HepG2 (cell line): ENCODE measurements around the gene AP4S1. TPM values are rescaled to one million over a fixed set of nuclear protein-coding genes. Genes with fewer than 3 reads are reported as not detected.
A peak's percentile ranks its signal among the peaks of the same experiment; 100 is the strongest.

ENCODE experiments used
- ARHGAP35 ChIP-seq: sonication (generic); formaldehyde crosslinking; IDR thresholded peaks from 2 replicates; pipeline ENCODE4 v1.9.0; 2022; ENCODE audit warnings: mild to moderate bottlenecking, inconsistent platforms, moderate library complexity, missing genetic modification reagents, borderline replicate concordance
- ARNT2 ChIP-seq: sonication (generic); formaldehyde crosslinking; IDR thresholded peaks from 2 replicates; pipeline ENCODE4 v1.8.0; 2022; ENCODE audit warnings: mild to moderate bottlenecking, low read depth, missing genetic modification reagents, moderate library complexity
- ARNTL ChIP-seq: sonication (generic); formaldehyde crosslinking; IDR thresholded peaks from 2 replicates; pipeline ENCODE4 v1.4.0; 2020; ENCODE audit warnings: mild to moderate bottlenecking, missing genetic modification reagents
- CREB1 ChIP-seq, 2 experiments: fragments of 450-650 bp in 1 of 2; IDR thresholded peaks; 2 replicates each; pipeline ENCODE4 v1.6.1; 2016 to 2017; ENCODE audit warnings: control low read depth in 1 of 2, mild to moderate bottlenecking in 1 of 2, missing compliant biosample characterization in 1 of 2, missing genetic modification characterization in 1 of 2
- EP300 ChIP-seq, 3 experiments: sonication (generic) in 1 of 3; formaldehyde crosslinking in 1 of 3; IDR thresholded peaks; 2 replicates each; pipeline versions ENCODE4 v1.5.1 to v1.6.1; 2011 to 2020; ENCODE audit warnings: low read depth in 2 of 3, low read length in 2 of 3, borderline replicate concordance in 1 of 3, improper control_type of control experiment in 1 of 3, mild to moderate bottlenecking in 1 of 3, missing genetic modification reagents in 1 of 3, moderate library complexity in 1 of 3
- FOXA1 ChIP-seq, 2 experiments: fragments of 450-650 bp in 1 of 2; sonication (generic) in 1 of 2; formaldehyde crosslinking in 1 of 2; IDR thresholded peaks; 2 replicates each; pipeline versions ENCODE4 v1.4.0 to v1.6.1; 2016 to 2020; ENCODE audit warnings: missing genetic modification reagents in 1 of 2
- MIER3 ChIP-seq: IDR thresholded peaks from 2 replicates; pipeline ENCODE4 v1.6.1; 2016; ENCODE audit warnings: missing compliant biosample characterization, borderline replicate concordance
- NFE2L1 ChIP-seq: sonication (generic); formaldehyde crosslinking; IDR thresholded peaks from 2 replicates; pipeline ENCODE4 v1.4.0; 2020; ENCODE audit warnings: missing genetic modification reagents, mild to moderate bottlenecking, borderline replicate concordance
- XBP1 ChIP-seq: sonication (generic); formaldehyde crosslinking; IDR thresholded peaks from 2 replicates; pipeline ENCODE4 v1.5.0; 2020; ENCODE audit warnings: missing genetic modification reagents
- YEATS2 ChIP-seq: sonication (generic); formaldehyde crosslinking; IDR thresholded peaks from 2 replicates; pipeline ENCODE4 v1.4.0; 2020; ENCODE audit warnings: missing genetic modification reagents, borderline replicate concordance
- ZNF552 ChIP-seq: sonication (generic); formaldehyde crosslinking; IDR thresholded peaks from 2 replicates; pipeline ENCODE4 v1.9.0; 2022; ENCODE audit warnings: missing genetic modification reagents, mild to moderate bottlenecking, borderline replicate concordance
- ZNF564 ChIP-seq: sonication (generic); formaldehyde crosslinking; IDR thresholded peaks from 2 replicates; pipeline ENCODE4 v1.8.1; 2023; ENCODE audit warnings: mild to moderate bottlenecking, missing genetic modification reagents
- ZNF644 ChIP-seq: IDR thresholded peaks from 2 replicates; pipeline ENCODE4 v1.6.1; 2016; ENCODE audit warnings: low read depth
- ZNF75D ChIP-seq: sonication (generic); formaldehyde crosslinking; IDR thresholded peaks from 2 replicates; pipeline ENCODE4 v1.8.1; 2023; ENCODE audit warnings: missing genetic modification reagents, mild to moderate bottlenecking, borderline replicate concordance
- polyA plus RNA-seq, 8 experiments: library from polyadenylated mRNA; depleted of rRNA in 3 of 8; stranded (reverse) in 7 of 8; unstranded in 1 of 8; fragments of >200 nt; fragmentation: Illumina TruSeq in 4 of 8; extraction: Trizol in 4 of 8; gene quantifications; 2 replicates each; pipeline versions ENCODE4 v1.2.1 to v1.2.3, GENCODE V29; 2011 to 2016; ENCODE audit warnings: low read depth in 4 of 8, missing spikeins in 1 of 8, mixed read lengths in 1 of 8; ENCODE audit not compliant: insufficient read depth in 1 of 8
- total RNA-seq, 5 experiments: library from RNA; depleted of rRNA; stranded (reverse); fragments of >200 nt; fragmentation: Illumina TruSeq; extraction: Trizol; gene quantifications; 2 replicates each; pipeline ENCODE4 v1.2.3, GENCODE V29; 2016; ENCODE audit warnings: low read depth in 1 of 5
- TF ChIP-seq, protein P1 (sequence below): sonication (generic); formaldehyde crosslinking; IDR thresholded peaks from 2 replicates; pipeline ENCODE4 v1.4.0; 2020; ENCODE audit warnings: missing genetic modification reagents, borderline replicate concordance
- TF ChIP-seq, protein P2 (sequence below): sonication (generic); formaldehyde crosslinking; IDR thresholded peaks from 2 replicates; pipeline ENCODE4 v1.4.0; 2020; ENCODE audit warnings: low read depth, missing genetic modification reagents
- TF ChIP-seq, protein P3 (sequence below): sonication (generic); formaldehyde crosslinking; conservative IDR thresholded peaks from 2 replicates; pipeline ENCODE4 v1.4.0; 2020; ENCODE audit warnings: missing genetic modification reagents
- TF ChIP-seq, protein P4 (sequence below): sonication (generic); formaldehyde crosslinking; IDR thresholded peaks from 2 replicates; pipeline ENCODE4 v1.5.0; 2020; ENCODE audit warnings: missing genetic modification reagents

AP4S1 gene
- total and polyA plus RNA-seq, 2 of the 13 experiments (the other 11 are each of a cell fraction or from before 2014, with no cell fraction given), result 3.9 to 21.1 TPM

DNA sequence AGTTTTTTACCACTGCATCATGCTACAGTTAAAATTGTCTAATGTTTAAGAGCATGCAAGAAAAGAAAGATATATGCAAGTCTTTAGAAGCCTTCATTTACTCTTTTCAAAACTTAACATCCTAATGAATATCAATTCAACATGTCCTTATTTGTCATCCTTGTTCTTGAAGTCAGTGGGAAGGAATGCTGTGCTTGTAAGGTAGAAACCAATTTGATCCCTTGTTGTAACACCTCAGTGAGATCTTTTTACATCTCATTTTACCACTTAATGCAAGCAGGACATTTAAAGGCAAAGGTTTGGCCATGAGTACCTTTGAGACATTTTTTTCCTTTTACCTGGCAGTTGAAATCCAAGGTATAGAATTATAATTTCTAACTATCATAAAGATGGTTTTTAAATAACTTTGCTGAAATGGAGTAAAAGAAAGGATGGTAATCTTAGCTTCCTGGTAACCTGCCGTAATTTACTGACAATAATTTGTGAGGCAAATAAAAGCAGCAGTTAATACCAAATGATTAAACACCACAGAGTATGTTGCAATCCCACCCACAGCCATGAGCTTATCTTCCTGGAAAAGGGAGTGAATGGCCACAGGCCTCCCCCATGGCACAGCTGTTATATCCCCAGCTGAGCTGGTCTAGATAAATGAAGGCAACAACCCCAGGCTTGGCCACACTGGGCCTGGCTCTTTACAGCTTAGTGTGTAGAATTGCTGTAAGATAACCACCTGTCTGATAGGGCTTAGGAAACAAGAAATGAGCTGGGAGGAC lies 33.9 kb downstream of the AP4S1 start (continued):
- TF ChIP-seq CREB1 (IDR thresholded peaks at IDR 0.05), result no peak
- TF ChIP-seq CREB1 (CRISPR knock-in tag; IDR thresholded peaks at IDR 0.05), result no peak
- TF ChIP-seq EP300 (IDR thresholded peaks at IDR 0.05; ENCODE audit: low read depth in 2 of 2, low read length in 2 of 2), result peak in 1 of 2 experiments; percentile 9; a peak in 1 of 4 replicates
- no peak for TF ChIP-seq EP300 (CRISPR knock-in tag; IDR thresholded peaks at IDR 0.05; ENCODE audit: borderline replicate concordance)
- TF ChIP-seq ARNTL (CRISPR knock-in tag), result no peak
- TF ChIP-seq FOXA1 (IDR thresholded peaks at IDR 0.05), result no peak
- no peak for TF ChIP-seq FOXA1 (CRISPR knock-in tag; IDR thresholded peaks at IDR 0.05)
- TF ChIP-seq MIER3 (CRISPR knock-in tag), result no peak
- peak; percentile 37; the same call in 1 of the 2 replicates for TF ChIP-seq YEATS2 (CRISPR knock-in tag)
- no peak for TF ChIP-seq ARHGAP35
- TF ChIP-seq ZNF644 (CRISPR knock-in tag), result peak; percentile 49; the same call in 1 of the 2 replicates
- TF ChIP-seq ZNF552 (CRISPR knock-in tag), result no peak
- TF ChIP-seq ZNF564, result no peak
- no peak for TF ChIP-seq XBP1
- TF ChIP-seq, protein P1, sequence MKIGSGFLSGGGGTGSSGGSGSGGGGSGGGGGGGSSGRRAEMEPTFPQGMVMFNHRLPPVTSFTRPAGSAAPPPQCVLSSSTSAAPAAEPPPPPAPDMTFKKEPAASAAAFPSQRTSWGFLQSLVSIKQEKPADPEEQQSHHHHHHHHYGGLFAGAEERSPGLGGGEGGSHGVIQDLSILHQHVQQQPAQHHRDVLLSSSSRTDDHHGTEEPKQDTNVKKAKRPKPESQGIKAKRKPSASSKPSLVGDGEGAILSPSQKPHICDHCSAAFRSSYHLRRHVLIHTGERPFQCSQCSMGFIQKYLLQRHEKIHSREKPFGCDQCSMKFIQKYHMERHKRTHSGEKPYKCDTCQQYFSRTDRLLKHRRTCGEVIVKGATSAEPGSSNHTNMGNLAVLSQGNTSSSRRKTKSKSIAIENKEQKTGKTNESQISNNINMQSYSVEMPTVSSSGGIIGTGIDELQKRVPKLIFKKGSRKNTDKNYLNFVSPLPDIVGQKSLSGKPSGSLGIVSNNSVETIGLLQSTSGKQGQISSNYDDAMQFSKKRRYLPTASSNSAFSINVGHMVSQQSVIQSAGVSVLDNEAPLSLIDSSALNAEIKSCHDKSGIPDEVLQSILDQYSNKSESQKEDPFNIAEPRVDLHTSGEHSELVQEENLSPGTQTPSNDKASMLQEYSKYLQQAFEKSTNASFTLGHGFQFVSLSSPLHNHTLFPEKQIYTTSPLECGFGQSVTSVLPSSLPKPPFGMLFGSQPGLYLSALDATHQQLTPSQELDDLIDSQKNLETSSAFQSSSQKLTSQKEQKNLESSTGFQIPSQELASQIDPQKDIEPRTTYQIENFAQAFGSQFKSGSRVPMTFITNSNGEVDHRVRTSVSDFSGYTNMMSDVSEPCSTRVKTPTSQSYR (CRISPR knock-in tag), result peak; percentile 51; the same call in 1 of the 2 replicates
- TF ChIP-seq, protein P2, sequence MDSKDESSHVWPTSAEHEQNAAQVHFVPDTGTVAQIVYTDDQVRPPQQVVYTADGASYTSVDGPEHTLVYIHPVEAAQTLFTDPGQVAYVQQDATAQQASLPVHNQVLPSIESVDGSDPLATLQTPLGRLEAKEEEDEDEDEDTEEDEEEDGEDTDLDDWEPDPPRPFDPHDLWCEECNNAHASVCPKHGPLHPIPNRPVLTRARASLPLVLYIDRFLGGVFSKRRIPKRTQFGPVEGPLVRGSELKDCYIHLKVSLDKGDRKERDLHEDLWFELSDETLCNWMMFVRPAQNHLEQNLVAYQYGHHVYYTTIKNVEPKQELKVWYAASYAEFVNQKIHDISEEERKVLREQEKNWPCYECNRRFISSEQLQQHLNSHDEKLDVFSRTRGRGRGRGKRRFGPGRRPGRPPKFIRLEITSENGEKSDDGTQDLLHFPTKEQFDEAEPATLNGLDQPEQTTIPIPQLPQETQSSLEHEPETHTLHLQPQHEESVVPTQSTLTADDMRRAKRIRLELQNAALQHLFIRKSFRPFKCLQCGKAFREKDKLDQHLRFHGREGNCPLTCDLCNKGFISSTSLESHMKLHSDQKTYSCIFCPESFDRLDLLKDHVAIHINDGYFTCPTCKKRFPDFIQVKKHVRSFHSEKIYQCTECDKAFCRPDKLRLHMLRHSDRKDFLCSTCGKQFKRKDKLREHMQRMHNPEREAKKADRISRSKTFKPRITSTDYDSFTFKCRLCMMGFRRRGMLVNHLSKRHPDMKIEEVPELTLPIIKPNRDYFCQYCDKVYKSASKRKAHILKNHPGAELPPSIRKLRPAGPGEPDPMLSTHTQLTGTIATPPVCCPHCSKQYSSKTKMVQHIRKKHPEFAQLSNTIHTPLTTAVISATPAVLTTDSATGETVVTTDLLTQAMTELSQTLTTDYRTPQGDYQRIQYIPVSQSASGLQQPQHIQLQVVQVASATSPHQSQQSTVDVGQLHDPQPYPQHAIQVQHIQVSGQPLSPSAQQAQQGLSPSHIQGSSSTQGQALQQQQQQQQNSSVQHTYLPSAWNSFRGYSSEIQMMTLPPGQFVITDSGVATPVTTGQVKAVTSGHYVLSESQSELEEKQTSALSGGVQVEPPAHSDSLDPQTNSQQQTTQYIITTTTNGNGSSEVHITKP (CRISPR knock-in tag), result no peak
- TF ChIP-seq ARNT2 (CRISPR knock-in tag), result no peak
- TF ChIP-seq, protein P3, sequence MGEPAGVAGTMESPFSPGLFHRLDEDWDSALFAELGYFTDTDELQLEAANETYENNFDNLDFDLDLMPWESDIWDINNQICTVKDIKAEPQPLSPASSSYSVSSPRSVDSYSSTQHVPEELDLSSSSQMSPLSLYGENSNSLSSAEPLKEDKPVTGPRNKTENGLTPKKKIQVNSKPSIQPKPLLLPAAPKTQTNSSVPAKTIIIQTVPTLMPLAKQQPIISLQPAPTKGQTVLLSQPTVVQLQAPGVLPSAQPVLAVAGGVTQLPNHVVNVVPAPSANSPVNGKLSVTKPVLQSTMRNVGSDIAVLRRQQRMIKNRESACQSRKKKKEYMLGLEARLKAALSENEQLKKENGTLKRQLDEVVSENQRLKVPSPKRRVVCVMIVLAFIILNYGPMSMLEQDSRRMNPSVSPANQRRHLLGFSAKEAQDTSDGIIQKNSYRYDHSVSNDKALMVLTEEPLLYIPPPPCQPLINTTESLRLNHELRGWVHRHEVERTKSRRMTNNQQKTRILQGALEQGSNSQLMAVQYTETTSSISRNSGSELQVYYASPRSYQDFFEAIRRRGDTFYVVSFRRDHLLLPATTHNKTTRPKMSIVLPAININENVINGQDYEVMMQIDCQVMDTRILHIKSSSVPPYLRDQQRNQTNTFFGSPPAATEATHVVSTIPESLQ, result no peak
- TF ChIP-seq, protein P4, sequence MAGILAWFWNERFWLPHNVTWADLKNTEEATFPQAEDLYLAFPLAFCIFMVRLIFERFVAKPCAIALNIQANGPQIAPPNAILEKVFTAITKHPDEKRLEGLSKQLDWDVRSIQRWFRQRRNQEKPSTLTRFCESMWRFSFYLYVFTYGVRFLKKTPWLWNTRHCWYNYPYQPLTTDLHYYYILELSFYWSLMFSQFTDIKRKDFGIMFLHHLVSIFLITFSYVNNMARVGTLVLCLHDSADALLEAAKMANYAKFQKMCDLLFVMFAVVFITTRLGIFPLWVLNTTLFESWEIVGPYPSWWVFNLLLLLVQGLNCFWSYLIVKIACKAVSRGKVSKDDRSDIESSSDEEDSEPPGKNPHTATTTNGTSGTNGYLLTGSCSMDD (CRISPR knock-in tag), result no peak
- TF ChIP-seq ZNF75D (CRISPR knock-in tag), result no peak
- TF ChIP-seq NFE2L1 (CRISPR knock-in tag), result no peak
